Measurements from ENCODE around the gene IQGAP2. TPM values are rescaled to one million over a fixed set of nuclear protein-coding genes. Genes with fewer than 3 reads are reported as not detected.

Gene IQGAP2
- polyA plus RNA-seq, 2 donors, result 1.4 to 2.0 TPM

DNA sequence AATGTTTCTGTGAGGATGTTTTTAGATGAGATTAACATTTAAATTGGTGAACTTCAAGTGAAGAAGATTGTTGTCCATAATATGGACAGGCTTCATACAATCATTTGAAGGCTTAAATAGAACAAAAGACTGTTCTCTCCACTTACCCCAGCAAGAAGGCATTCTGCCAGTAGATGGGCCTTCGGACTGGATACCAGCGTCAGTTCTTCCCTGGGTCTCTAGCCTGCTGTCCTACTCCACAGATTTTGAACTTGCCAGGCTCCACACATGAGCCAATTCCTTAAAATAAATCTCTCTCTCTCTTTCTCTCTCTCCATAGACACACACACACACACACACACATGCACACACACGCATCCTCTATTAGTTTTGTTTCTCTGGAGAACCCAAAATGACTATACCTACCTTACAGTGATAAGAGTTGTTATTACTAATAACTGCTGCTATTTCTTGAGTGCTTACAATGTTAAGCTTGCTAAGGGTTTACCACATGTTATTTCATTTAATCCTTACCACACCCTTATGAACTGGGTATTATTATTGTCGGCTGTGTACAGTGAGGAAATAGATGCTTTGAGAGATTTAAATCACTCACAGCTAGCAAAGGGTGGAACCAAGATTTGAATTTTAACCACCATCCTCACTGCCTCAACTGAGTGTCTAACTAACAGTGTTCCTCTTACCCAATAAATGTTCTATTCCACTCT is 19.8 kb upstream of the IQGAP2 start:
- H3K9me3 ChIP-seq (ENCODE audit: control insufficient read depth in 2 of 2, insufficient read depth in 1 of 2, low read depth in 1 of 2, low read length in 1 of 2), result no peaks in the 10 kb centered on the region
- H3K4me1 ChIP-seq (ENCODE audit: control insufficient read depth in 2 of 2, insufficient read depth in 2 of 2, low read length in 1 of 2), result peaks cover 0 to 3% of the 10 kb centered on the region in 2 donors
- H3K27ac ChIP-seq (ENCODE audit: low read depth in 2 of 2, low read length in 1 of 2), result no peak overlapping the region
- WGBS, 2 donors, result 79% methylated on average over 4 of the region's 4 CpGs
- H3K4me3 ChIP-seq (ENCODE audit: low read depth in 1 of 2, low read length in 2 of 2), result no peak overlapping the region
- H3K36me3 ChIP-seq (ENCODE audit: control insufficient read depth in 2 of 2, insufficient read depth in 2 of 2, low read length in 1 of 2), result no peaks in the 10 kb centered on the region
- no peaks in the 10 kb centered on the region for H3K27me3 ChIP-seq (ENCODE audit: control insufficient read depth in 1 of 2, insufficient read depth in 2 of 2, low read length in 2 of 2)

DNA sequence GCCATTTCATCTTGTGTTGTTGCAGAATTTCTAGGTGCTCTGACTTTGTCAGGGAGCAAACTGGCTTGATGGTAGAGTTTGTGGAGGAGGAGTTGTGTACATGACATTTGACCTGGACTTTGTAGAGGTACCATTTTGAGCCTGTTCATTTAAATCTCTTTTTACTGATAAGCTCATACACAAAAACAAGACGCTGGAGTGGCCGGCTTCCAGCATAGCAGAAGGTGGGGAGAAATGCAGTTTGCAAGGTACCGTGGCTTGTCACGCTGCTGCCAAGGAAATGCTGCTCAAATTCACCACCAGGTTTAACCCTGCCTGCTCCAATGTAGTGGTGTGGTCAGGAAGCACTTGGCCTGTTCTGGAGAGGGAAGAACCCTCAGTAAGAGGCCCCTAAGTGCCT is 18.9 kb upstream of the IQGAP2 start:
- peaks cover 0 to 3% of the 10 kb centered on the region in 2 donors for H3K4me1 ChIP-seq (ENCODE audit: control insufficient read depth in 2 of 2, insufficient read depth in 2 of 2, low read length in 1 of 2)
- no peak overlapping the region for H3K4me3 ChIP-seq (ENCODE audit: low read depth in 1 of 2, low read length in 2 of 2)
- H3K36me3 ChIP-seq (ENCODE audit: control insufficient read depth in 2 of 2, insufficient read depth in 2 of 2, low read length in 1 of 2), result no peaks in the 10 kb centered on the region
- H3K27me3 ChIP-seq (ENCODE audit: control insufficient read depth in 1 of 2, insufficient read depth in 2 of 2, low read length in 2 of 2), result no peaks in the 10 kb centered on the region
- 36 to 52% methylated on average over 4 of the region's 4 CpGs for WGBS, 2 donors
- H3K9me3 ChIP-seq (ENCODE audit: control insufficient read depth in 2 of 2, insufficient read depth in 1 of 2, low read depth in 1 of 2, low read length in 1 of 2), result no peaks in the 10 kb centered on the region
- no peak overlapping the region for H3K27ac ChIP-seq (ENCODE audit: low read depth in 2 of 2, low read length in 1 of 2)

DNA sequence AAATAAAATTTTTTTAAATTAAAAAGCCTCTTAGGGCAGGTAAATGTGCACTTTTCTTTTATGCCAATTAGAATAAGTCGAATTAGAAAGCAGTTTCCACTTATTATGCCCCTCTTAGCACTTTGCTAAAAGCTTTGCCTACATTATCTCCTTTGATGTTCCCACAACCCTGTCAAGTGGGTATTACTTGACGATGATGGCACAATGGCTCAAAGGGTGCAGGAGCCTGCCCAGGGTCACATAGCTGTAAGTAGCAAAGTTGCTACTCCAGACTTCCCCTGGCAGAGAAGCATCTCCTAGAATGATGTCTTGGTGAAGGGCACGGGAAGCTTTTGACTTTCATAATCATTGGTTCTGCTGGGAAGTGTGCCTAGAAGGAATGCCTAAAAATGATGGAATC is 18.4 kb upstream of the IQGAP2 start:
- WGBS, 2 donors, result 76 to 77% methylated on average over 3 of the region's 3 CpGs
- Histone ChIP-seq H3K4me1 (ENCODE audit: control insufficient read depth in 2 of 2, insufficient read depth in 2 of 2, low read length in 1 of 2) (peaks cover 0 to 3% of the 10 kb centered on the region in 2 donors), H3K9me3 (ENCODE audit: control insufficient read depth in 2 of 2, insufficient read depth in 1 of 2, low read depth in 1 of 2, low read length in 1 of 2) (no peaks in the 10 kb centered on the region), H3K4me3 (ENCODE audit: low read depth in 1 of 2, low read length in 2 of 2) (no peak overlapping the region), H3K27me3 (ENCODE audit: control insufficient read depth in 1 of 2, insufficient read depth in 2 of 2, low read length in 2 of 2) (no peaks in the 10 kb centered on the region), H3K36me3 (ENCODE audit: control insufficient read depth in 2 of 2, insufficient read depth in 2 of 2, low read length in 1 of 2) (no peaks in the 10 kb centered on the region), H3K27ac (ENCODE audit: low read depth in 2 of 2, low read length in 1 of 2) (no peak overlapping the region)

GRCh38 chr5:76385540-76385939 is 17.5 kb upstream of the IQGAP2 start:
- H3K36me3 ChIP-seq (ENCODE audit: control insufficient read depth in 2 of 2, insufficient read depth in 2 of 2, low read length in 1 of 2), result no peaks in the 10 kb centered on the region
- H3K27me3 ChIP-seq (ENCODE audit: control insufficient read depth in 1 of 2, insufficient read depth in 2 of 2, low read length in 2 of 2), result no peaks in the 10 kb centered on the region
- WGBS, 2 donors, result 81 to 94% methylated on average over 5 of the region's 5 CpGs
- H3K4me3 ChIP-seq (ENCODE audit: low read depth in 1 of 2, low read length in 2 of 2), result no peak overlapping the region
- H3K27ac ChIP-seq (ENCODE audit: low read depth in 2 of 2, low read length in 1 of 2), result no peak overlapping the region
- peaks cover 0 to 3% of the 10 kb centered on the region in 2 donors for H3K4me1 ChIP-seq (ENCODE audit: control insufficient read depth in 2 of 2, insufficient read depth in 2 of 2, low read length in 1 of 2)
- H3K9me3 ChIP-seq (ENCODE audit: control insufficient read depth in 2 of 2, insufficient read depth in 1 of 2, low read depth in 1 of 2, low read length in 1 of 2), result no peaks in the 10 kb centered on the region

GRCh38 chr5:76386360-76386759 is 16.7 kb upstream of the IQGAP2 start:
- H3K27me3 ChIP-seq (ENCODE audit: control insufficient read depth in 1 of 2, insufficient read depth in 2 of 2, low read length in 2 of 2), result no peaks in the 10 kb centered on the region
- 41 to 49% methylated on average over 5 of the region's 5 CpGs for WGBS, 2 donors
- H3K4me3 ChIP-seq (ENCODE audit: low read depth in 1 of 2, low read length in 2 of 2), result no peak overlapping the region
- H3K36me3 ChIP-seq (ENCODE audit: control insufficient read depth in 2 of 2, insufficient read depth in 2 of 2, low read length in 1 of 2), result no peaks in the 10 kb centered on the region
- H3K27ac ChIP-seq (ENCODE audit: low read depth in 2 of 2, low read length in 1 of 2), result no peak overlapping the region
- peaks cover 0 to 3% of the 10 kb centered on the region in 2 donors for H3K4me1 ChIP-seq (ENCODE audit: control insufficient read depth in 2 of 2, insufficient read depth in 2 of 2, low read length in 1 of 2)
- no peaks in the 10 kb centered on the region for H3K9me3 ChIP-seq (ENCODE audit: control insufficient read depth in 2 of 2, insufficient read depth in 1 of 2, low read depth in 1 of 2, low read length in 1 of 2)

DNA sequence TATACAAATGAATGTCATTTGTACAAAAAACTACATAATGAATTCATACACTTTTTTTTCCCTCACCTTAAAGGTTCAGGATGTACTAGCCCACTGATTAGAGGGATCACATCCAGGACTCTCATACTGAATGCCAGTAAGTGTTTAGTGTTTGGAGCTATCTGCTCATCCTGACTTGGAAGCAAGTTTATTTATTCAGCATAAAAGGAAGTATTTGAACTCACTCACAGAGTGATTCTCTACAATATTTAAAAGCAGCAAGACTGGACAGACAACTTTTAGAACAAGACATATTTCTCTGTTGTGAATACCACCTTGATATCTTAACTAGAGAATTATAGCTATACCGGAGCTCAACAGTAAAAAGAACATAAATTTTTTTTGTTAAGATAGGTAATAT is 14.8 kb upstream of the IQGAP2 start:
- WGBS, 2 donors, result 47 to 50% methylated on average over 1 of the region's 1 CpG
- no peak overlapping the region for H3K4me3 ChIP-seq (ENCODE audit: low read depth in 1 of 2, low read length in 2 of 2)

GRCh38 chr5:76388791-76389512 is 14.1 kb upstream of the IQGAP2 start:
- no peaks in the 10 kb centered on the region for H3K27me3 ChIP-seq (ENCODE audit: control insufficient read depth in 1 of 2, insufficient read depth in 2 of 2, low read length in 2 of 2)
- no peak overlapping the region for H3K27ac ChIP-seq (ENCODE audit: low read depth in 2 of 2, low read length in 1 of 2)
- H3K9me3 ChIP-seq (ENCODE audit: control insufficient read depth in 2 of 2, insufficient read depth in 1 of 2, low read depth in 1 of 2, low read length in 1 of 2), result no peaks in the 10 kb centered on the region
- H3K4me1 ChIP-seq (ENCODE audit: control insufficient read depth in 2 of 2, insufficient read depth in 2 of 2, low read length in 1 of 2), result peaks cover 0 to 3% of the 10 kb centered on the region in 2 donors
- H3K4me3 ChIP-seq (ENCODE audit: low read depth in 1 of 2, low read length in 2 of 2), result no peak overlapping the region
- no peaks in the 10 kb centered on the region for H3K36me3 ChIP-seq (ENCODE audit: control insufficient read depth in 2 of 2, insufficient read depth in 2 of 2, low read length in 1 of 2)
- WGBS, 2 donors, result 85 to 87% methylated on average over 11 of the region's 11 CpGs

More for the DNA sequence above, 14.8 kb upstream of the IQGAP2 start:
- H3K4me1 ChIP-seq (ENCODE audit: control insufficient read depth in 2 of 2, insufficient read depth in 2 of 2, low read length in 1 of 2), result peaks cover 0 to 3% of the 10 kb centered on the region in 2 donors
- H3K36me3 ChIP-seq (ENCODE audit: control insufficient read depth in 2 of 2, insufficient read depth in 2 of 2, low read length in 1 of 2), result no peaks in the 10 kb centered on the region
- no peaks in the 10 kb centered on the region for H3K9me3 ChIP-seq (ENCODE audit: control insufficient read depth in 2 of 2, insufficient read depth in 1 of 2, low read depth in 1 of 2, low read length in 1 of 2)
- no peaks in the 10 kb centered on the region for H3K27me3 ChIP-seq (ENCODE audit: control insufficient read depth in 1 of 2, insufficient read depth in 2 of 2, low read length in 2 of 2)
- H3K27ac ChIP-seq (ENCODE audit: low read depth in 2 of 2, low read length in 1 of 2), result no peak overlapping the region

DNA sequence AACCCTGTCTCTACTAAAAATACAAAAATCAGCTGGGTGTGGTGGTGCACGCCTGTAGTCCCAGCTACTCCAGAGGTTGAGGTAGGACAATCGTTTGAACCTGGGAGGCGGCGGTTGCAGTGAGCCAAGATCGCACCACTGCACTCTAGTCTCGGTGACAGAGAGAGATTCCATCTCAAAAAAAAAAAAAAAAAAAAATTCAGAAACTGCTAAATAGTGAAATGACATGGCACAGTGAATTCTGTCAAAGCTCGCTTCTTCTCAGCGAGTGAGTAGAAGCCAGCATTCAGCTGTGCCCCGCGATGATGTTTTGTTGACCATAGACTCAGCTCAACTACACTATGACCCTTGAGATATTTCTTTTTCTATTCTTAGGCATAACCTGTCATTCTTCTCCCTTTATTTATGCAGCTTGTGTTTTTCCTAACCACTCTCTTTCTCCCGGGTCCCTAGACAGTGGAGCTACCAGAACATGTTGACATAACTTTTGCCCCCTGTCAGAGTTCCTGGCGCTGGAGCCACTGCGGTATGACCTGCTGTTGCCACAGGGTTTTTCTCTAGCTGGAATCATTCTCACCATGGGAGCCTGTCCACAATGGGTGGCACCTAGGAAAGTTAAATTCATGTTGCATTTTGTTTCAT is 13.5 kb upstream of the IQGAP2 start:
- Histone ChIP-seq H3K4me1 (ENCODE audit: control insufficient read depth in 2 of 2, insufficient read depth in 2 of 2, low read length in 1 of 2) (peaks cover 0 to 3% of the 10 kb centered on the region in 2 donors), H3K4me3 (ENCODE audit: low read depth in 1 of 2, low read length in 2 of 2) (no peak overlapping the region), H3K27ac (ENCODE audit: low read depth in 2 of 2, low read length in 1 of 2) (no peak overlapping the region), H3K27me3 (ENCODE audit: control insufficient read depth in 1 of 2, insufficient read depth in 2 of 2, low read length in 2 of 2) (no peaks in the 10 kb centered on the region), H3K9me3 (ENCODE audit: control insufficient read depth in 2 of 2, insufficient read depth in 1 of 2, low read depth in 1 of 2, low read length in 1 of 2) (no peaks in the 10 kb centered on the region), H3K36me3 (ENCODE audit: control insufficient read depth in 2 of 2, insufficient read depth in 2 of 2, low read length in 1 of 2) (no peaks in the 10 kb centered on the region)
- 75 to 87% methylated on average over 13 of the region's 13 CpGs for WGBS, 2 donors

- 81 to 86% methylated on average over 9 of the region's 9 CpGs for WGBS, 2 donors
- Histone ChIP-seq H3K9me3 (ENCODE audit: control insufficient read depth in 2 of 2, insufficient read depth in 1 of 2, low read depth in 1 of 2, low read length in 1 of 2) (no peaks in the 10 kb centered on the region), H3K27me3 (ENCODE audit: control insufficient read depth in 1 of 2, insufficient read depth in 2 of 2, low read length in 2 of 2) (no peaks in the 10 kb centered on the region), H3K36me3 (ENCODE audit: control insufficient read depth in 2 of 2, insufficient read depth in 2 of 2, low read length in 1 of 2) (no peaks in the 10 kb centered on the region), H3K4me1 (ENCODE audit: control insufficient read depth in 2 of 2, insufficient read depth in 2 of 2, low read length in 1 of 2) (peaks cover 0 to 3% of the 10 kb centered on the region in 2 donors), H3K27ac (ENCODE audit: low read depth in 2 of 2, low read length in 1 of 2) (no peak overlapping the region), H3K4me3 (ENCODE audit: low read depth in 1 of 2, low read length in 2 of 2) (no peak overlapping the region)
Observed at GRCh38 chr5:76391014-76391413, 12.1 kb upstream of the IQGAP2 start.

Data from esophagus (tissue), 2 donors.